ENCODE results near the gene YIPF2.

The YIPF2 gene

DNA sequence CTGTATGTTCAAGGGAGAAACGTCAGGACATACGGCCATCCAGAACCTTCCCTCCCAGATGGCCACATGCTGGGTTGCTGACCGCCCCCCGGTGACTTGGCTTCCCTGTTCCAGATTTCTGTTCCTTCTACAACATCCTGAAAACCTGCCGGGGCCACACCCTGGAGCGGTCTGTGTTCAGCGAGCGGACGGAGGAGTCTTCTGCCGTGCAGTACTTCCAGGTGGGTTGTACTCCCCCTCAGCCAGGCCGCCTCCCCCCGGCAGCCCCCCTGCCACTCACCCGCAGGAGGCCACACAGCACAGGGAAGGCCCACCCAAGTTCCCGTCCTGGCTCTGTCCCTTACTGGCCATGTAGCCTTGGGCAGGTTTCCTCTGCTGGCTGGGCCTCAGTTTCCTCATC lies 20.5 kb downstream of the YIPF2 start:
- TF ChIP-seq, protein P1, sequence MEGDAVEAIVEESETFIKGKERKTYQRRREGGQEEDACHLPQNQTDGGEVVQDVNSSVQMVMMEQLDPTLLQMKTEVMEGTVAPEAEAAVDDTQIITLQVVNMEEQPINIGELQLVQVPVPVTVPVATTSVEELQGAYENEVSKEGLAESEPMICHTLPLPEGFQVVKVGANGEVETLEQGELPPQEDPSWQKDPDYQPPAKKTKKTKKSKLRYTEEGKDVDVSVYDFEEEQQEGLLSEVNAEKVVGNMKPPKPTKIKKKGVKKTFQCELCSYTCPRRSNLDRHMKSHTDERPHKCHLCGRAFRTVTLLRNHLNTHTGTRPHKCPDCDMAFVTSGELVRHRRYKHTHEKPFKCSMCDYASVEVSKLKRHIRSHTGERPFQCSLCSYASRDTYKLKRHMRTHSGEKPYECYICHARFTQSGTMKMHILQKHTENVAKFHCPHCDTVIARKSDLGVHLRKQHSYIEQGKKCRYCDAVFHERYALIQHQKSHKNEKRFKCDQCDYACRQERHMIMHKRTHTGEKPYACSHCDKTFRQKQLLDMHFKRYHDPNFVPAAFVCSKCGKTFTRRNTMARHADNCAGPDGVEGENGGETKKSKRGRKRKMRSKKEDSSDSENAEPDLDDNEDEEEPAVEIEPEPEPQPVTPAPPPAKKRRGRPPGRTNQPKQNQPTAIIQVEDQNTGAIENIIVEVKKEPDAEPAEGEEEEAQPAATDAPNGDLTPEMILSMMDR (conservative IDR thresholded peaks at IDR 0.05; ENCODE audit: low read length), result no peak
- no peak overlapping the region for H3K4me3 ChIP-seq (ENCODE audit: low read length)
- no peak for DNase-seq (ENCODE audit: low read depth)

- no peak overlapping the region for H3K4me3 ChIP-seq (ENCODE audit: low read length)
- no peak for DNase-seq (ENCODE audit: low read depth)
- TF ChIP-seq, protein P1 (conservative IDR thresholded peaks at IDR 0.05; ENCODE audit: low read length), result no peak
Observed at GRCh38 chr19:10899151-10899653, 29.2 kb downstream of the YIPF2 start.

DNA sequence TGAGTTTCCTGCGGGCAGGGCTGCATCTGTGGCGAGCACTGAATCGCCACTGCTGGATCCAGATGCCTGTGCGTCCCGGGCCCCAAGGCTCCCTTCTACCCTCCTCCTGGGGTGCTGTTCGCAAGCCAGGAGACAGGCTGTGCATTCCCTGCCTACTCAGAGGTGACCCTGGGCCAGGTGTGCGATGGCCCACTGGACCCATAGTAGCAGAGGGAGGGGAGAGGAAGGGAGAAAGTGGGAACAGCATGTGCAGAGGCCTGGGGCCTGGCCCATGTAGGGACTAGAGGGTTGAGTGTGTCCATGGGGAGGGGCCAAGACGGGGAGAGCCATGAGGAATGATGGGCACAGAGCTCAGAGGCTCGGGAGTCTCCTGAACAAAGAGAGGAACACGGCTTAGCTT lies 29.8 kb downstream of the YIPF2 start:
- TF ChIP-seq, protein P1 (conservative IDR thresholded peaks at IDR 0.05; ENCODE audit: low read length), result no peak
- H3K4me3 ChIP-seq (ENCODE audit: low read length), result no peak overlapping the region
- no peak for DNase-seq (ENCODE audit: low read depth)

DNA sequence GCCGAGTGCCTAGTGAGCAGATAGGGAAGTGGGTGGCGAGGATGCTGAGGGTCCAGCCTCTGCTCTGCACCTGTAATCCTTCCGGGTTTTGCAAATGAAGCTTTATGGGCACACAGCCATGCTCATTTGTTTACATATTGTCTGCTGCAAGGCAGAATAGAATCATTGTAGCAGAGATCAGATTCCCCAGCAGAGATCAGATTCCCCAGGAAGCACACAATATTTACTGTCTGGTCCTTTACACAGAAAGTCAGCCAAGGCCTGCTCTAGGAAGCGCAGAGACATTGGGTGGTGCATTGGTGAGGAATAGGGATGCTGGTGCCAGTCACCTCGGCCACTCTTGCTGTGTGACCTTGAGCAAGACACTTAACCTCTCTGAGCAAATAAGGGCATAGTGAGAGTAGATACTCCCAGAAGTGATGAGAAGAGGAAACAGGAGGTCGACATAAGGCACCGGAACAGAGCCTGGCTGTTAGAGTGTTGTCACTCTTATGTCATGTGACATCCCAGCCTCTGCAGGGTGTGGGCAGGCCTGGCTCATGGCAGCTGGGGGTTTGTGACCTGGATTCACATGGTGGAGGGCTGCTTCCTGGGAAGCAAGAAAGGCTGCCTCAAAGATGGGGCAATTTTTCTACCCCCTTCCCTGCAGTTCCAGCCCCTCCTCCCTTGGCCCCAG lies 31.4 kb downstream of the YIPF2 start:
- DNase-seq (ENCODE audit: low read depth), result no peak
- no peak overlapping the region for H3K4me3 ChIP-seq (ENCODE audit: low read length)
- TF ChIP-seq, protein P1 (conservative IDR thresholded peaks at IDR 0.05; ENCODE audit: low read length), result no peak

DNA sequence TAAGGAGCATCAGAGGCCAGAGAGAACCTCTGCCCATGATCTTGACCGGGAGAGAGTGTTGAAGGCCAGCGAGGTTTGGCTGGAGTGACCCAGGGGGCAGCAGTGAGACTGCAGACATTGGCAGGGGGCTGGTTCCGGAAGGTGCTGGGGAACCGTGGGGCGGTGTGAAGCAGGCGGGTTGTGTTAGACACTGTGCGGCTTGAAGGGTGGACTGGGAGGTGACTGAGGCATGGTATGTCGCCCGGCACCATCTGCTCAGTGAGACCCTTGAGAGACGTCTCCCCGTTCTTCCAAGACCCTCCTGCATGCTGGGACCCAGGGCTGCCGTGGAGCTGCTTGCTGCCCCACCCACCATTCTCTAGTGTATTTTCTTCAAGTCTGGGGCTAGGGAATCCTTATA lies 32.5 kb downstream of the YIPF2 start:
- no peak overlapping the region for H3K4me3 ChIP-seq (ENCODE audit: low read length)
- TF ChIP-seq, protein P1 (conservative IDR thresholded peaks at IDR 0.05; ENCODE audit: low read length), result peak; percentile 7; the same call in 1 of the 2 replicates
- no peak for DNase-seq (ENCODE audit: low read depth)

- DNase-seq (ENCODE audit: low read depth), result no peak
- H3K4me3 ChIP-seq (ENCODE audit: low read length), result no peak overlapping the region
- TF ChIP-seq, protein P1 (conservative IDR thresholded peaks at IDR 0.05; ENCODE audit: low read length), result no peak
Observed at GRCh38 chr19:10895363-10895762, 33.1 kb downstream of the YIPF2 start.

DNA sequence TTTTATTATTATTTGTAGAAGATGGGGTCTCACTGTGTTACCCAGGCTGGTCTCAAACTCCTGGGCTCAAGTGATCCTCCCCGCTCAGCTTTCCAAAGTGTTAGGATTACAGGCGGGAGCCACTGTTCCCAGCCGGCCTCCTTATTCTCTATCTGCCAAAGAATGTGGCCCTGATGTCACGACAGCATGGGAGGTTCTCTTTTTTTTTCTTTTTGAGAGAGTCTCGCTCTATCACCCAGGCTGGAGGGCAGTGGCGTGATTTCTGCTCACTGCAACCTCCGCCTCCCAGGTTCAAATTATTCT lies 33.6 kb downstream of the YIPF2 start:
- TF ChIP-seq, protein P1 (conservative IDR thresholded peaks at IDR 0.05; ENCODE audit: low read length), result no peak
- DNase-seq (ENCODE audit: low read depth), result no peak
- no peak overlapping the region for H3K4me3 ChIP-seq (ENCODE audit: low read length)
